Thyroid gland (tissue), 4 donors: ENCODE measurements around the gene SLC6A1.

ENCODE experiments used
- CTCF ChIP-seq, 6 experiments: fragments of 200-600 bp in 3 of 6; fragments of 450-650 bp in 3 of 6; sonication (generic) in 3 of 6; IDR thresholded peaks; one replicate each; pipeline ENCODE4 v1.5.1; 2016 to 2019; ENCODE audit warnings: antibody characterized with exemption in 6 of 6, mild to moderate bottlenecking in 2 of 6, inconsistent platforms in 1 of 6, moderate library complexity in 1 of 6
- POLR2A ChIP-seq, 2 donors: fragments of 450-650 bp; IDR thresholded peaks; one replicate each; pipeline ENCODE4 v1.6.1; 2017; ENCODE audit warnings: antibody characterized with exemption in 2 of 2, mild to moderate bottlenecking in 2 of 2, moderate library complexity in 1 of 2

GRCh38 chr3:10976770-10977169 is 15.8 kb upstream of the SLC6A1 start:
- TF ChIP-seq CTCF (IDR thresholded peaks at IDR 0.05) (no peak), POLR2A (IDR thresholded peaks at IDR 0.05) (no peak)
